Stimulated activated CD8-positive, alpha-beta memory T cell treated with anti-CD3 and anti-CD28 coated beads, Interleukin-2, amount 100 ng/mL, for 48 hours (primary cell): ENCODE measurements around the gene PLEKHA8.

Source experiments
- DNase-seq, 2 donors: peaks; one replicate each; pipeline ENCODE4 v3.0.0-alpha.2; 2020; ENCODE audit warnings: low read depth in 2 of 2

Gene PLEKHA8

DNA sequence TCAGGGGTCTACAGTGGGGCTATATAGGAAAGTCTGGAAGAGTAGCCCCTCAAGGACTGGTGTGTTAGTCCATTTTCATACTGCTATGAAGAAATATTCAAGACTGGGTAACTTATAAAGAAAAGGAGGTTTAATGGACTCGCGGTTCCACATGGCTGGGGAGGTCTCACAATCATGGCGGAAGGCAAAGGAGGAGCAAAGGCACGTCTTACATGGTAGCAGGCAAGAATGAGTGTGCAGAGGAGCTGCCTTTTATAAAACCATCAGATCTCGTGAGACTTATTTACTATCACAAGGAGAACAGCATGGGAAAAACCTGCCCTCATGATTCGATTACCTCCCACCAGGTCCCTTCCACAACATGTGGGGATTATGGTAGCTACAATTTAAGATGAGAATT lies 4.7 kb upstream of the PLEKHA8 start:
- DNase-seq: no peak

DNA sequence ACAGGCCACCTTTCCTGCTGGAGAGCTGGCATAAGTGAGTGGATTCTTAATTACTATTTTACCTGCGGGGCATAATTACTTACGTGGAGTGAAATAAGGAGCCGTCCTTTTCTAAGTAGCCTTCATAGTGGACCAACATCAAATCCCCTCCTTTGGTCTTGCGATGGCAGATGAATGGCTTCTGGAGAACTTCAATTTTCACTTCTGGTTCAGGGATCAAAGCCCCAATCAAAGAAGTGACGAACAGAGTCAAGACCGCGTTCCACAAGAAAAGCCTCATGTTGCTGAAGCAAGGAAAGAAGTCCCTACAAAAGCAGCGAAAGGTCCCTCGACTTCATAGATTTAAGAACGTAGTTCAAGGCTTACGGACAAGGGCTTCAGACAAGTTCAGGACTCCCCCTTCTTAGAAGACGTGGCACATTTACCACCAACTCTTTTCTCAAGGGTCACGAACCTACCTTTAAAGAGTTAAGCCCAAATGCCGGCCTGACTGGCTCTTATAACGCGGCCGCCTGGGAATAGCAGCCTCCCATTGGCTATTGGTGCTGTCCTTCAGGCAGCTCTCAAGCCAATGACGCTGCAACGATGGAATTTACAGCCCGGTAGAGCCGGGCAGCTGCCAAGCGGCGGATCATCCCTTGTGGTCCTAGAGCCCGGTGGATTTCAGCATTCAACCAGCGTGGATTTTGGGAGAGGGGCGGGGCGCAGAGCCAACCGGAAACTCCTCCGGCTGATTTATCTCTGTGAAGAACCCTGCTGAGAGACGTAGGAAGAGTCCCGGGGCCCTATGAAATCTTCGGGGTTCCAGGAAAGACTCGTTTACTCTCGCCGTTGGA lies 1.8 kb upstream of the PLEKHA8 start, which contains the start of gene FKBP14:
Gene FKBP14 (minus strand): TSS at position 474 of the 836 bp plus-strand sequence. CDS start 194 bp downstream, at position 280.
- DNase-seq: peak; percentile 72 to 84

GRCh38 chr7:30027065-30027456 lies 1.2 kb upstream of the PLEKHA8 start:
- no peak for DNase-seq

DNA sequence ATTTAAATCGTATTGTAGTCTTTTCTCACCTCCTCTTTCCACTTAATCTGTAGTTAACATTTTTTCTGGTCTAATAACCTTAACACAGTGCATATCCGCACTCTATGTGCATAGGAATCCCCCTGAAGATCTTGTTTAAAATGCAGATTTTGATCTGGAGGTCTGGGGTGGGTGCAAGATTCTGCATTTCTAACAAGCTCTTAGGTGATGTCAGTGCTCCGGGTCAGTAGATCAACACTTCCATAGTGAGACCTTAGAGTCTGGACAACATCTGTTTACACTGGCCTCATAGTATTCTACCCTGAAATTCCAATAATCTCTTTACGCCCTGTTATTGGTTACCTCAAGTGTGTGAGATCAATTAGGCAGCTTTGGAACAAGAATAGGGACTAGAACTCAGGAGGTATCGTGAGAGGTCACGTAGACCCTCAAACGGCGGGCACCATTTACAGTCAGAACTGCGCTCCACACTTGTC lies 434 bp upstream of the PLEKHA8 start:
- no peak for DNase-seq

DNA sequence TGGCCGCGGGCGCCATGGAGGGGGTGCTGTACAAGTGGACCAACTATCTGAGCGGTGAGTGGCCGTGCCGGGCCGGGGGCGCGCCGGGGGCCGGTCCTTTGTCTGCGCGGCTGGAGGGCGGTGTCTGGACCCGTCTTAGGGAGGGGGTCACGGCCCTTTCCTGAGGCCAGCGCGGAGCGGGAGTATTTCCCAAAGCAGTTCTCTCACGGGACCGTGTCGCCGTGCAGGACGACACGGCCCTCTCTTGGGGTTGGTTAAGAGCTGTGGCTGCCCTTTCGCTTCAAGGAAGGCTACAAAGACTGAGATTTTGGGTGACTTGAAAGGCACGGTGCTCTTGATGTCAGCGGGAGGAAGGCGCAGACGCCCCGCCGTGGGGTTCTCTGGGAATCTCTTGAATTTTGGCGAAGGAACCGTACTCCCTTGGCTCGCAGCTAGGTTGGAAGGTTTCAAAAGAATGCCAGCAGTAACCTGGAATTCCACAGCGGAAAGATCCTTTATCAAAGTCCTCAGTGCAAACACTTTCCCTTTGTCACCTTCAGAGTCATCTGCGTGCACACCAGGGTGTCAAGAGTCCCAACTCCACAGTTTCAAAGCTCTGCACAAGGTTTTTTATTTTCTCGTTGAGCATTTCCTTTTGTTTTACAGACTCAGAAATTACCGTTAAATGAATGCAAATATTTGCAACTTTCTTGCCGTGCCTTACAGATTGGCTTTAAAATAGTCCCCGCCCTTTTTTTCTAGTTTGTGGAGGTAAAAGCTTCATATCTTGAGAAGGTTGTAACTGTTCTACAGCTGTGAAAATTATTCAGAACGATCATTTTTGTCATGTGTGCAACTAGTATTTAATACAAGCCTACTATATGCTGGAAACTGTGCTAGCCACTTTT lies 780 bp downstream of the PLEKHA8 start:
- peak in 1 of 2 donors; percentile 15 for DNase-seq

GRCh38 chr7:30029696-30030095 lies 1.5 kb downstream of the PLEKHA8 start:
- DNase-seq: no peak

GRCh38 chr7:30032310-30033125 lies 4.3 kb downstream of the PLEKHA8 start:
- no peak for DNase-seq

DNA sequence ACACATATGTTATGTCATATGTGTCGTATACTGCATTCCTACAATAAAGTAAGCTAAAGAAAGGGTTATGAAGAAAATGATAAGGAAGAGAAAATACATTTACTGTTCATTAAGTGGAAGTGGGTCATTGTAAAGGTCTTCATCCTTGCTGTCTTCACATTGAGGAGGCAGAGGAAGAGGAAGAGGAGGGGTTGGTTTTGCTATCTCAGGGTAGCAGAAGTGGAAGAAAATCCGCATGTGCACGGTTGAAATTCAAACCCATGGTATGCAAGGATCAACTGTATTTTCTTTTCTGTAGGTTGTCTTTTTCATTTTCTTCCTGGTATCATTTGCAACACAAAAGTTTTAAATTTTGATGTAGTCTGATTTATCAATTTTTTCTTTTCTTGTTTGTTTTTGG lies 6.3 kb downstream of the PLEKHA8 start:
- DNase-seq: no peak

GRCh38 chr7:30036220-30036619 lies 8.0 kb downstream of the PLEKHA8 start:
- no peak for DNase-seq

DNA sequence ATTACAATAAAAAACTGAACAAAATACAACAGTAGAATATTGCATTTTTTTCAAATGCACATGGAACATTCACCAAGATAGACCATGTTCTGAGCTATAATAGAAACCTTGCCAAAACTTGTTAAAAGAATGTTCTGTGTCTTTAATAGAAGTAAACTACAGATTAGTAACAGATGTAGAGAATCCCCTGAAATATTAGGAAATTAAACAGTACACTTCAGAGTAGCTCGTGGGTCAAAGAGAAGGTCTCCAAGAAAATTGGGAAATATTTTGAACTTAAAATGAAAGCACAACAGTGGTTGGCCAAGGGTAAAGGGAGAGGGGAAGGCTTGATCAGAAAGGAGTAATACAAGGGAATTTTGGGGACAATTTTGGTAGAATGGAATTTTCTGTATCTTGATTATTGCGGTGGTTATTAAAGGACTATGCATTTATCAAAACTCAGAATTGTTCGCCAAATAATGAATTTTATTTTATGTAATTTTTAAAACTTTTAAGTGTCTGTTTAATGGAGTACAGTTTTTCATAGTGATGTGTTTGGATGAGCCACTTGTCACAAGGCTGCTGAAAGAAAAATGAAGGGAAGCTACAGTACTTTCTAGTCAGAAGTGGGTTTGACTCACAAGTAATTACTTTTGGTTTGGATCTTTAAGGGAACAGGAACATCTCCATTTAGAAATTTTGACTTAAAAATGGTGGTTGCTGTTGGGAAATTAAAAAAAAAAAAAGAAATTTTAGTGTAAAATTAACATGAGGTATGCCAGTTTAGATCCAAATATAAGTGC lies 10.2 kb downstream of the PLEKHA8 start:
- DNase-seq: no peak

DNA sequence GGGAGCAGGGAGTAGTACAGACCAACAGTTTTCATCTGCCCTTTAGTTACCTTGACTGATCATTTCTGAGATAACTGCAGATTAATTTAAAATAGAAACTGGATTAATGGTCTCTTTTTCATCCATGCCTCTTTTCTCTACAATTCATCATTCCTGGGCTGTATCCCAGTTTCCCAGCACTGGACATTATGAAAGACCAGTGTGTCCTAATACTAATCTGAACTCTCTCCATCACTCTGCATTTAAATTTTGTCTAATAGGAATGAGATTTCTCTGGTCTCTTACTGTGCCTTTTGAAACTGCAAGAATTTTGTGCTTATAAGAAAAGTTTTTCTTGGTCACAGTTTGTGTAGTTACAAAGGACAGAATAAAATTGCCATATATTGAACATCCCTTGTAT lies 12.7 kb downstream of the PLEKHA8 start:
- no peak for DNase-seq

DNA sequence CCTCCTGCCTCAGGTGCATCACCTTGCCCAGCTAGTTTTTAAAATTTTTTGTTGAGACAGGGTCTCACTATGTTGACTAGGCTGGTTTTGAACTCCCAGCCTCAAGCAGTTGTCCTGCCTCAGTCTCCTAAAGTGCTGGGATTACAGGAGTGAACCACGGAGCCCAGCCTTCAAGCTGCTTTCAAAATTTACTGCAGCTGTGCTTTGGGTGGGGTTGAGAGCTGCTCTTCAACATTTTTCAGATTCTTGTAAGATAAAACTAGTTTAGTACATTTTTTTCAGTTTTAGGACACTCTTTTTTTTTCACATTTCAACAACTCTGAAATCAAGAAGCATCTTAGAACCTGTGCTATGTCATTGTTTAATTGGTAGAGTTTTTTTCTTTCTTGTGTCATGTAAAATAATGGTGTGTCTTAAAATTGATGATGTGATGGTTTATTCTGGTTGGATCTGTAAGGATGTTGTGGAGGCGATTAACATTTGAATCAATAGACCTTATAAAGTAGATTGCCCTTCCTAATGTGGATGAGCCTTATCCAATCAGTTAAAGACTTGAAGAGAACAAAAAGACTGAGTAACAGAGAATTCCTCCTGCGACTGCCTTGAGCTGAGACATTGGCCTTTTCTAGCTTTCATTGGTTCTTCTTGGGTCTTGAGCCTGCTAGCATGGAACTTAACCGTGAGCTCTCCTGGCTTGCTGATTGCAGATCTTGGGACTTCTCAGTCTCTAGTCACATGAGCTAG lies 13.5 kb downstream of the PLEKHA8 start:
- no peak for DNase-seq

- DNase-seq: no peak
Observed at GRCh38 chr7:30046127-30046770, 18.0 kb downstream of the PLEKHA8 start.

GRCh38 chr7:30047124-30047523 lies 18.9 kb downstream of the PLEKHA8 start:
- no peak for DNase-seq

- DNase-seq: no peak
Observed at GRCh38 chr7:30048582-30048981, 20.4 kb downstream of the PLEKHA8 start.

DNA sequence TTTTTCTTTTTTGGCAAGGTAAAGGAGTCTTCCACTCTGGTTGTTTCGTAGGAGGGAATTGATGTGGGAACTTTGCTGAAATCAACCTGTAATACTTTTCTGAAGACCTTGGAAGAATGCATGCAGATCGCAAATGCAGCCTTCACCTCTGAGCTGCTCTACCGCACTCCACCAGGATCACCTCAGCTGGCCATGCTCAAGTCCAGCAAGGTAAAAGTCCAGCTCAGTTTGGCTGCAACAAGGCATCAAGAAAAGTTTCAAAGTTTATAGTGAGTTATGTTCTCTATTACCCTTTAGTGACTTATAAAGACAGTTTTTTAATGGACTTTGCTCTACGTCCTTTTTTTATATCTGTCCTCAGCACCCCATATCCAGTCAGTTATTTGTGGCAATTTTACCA lies 21.0 kb downstream of the PLEKHA8 start:
- DNase-seq: no peak

DNA sequence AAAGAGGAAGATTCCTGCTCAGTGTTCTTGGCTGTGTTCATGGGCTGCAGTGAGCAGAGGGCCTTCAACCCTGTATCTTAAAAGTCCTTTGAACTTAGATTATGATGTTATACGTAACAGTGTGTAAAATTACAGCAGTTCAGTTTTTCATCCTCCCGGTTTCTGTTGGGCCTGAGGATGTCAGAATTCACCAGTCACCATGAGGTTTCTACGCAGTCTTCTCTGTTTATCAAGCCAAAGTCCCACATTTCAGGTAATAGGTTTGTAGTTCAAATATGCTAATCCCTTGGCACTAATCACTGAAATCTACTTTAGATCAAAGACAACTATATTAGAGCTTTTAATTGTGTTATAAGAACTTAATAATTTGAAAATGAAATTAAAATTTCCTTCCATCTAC lies 24.9 kb downstream of the PLEKHA8 start:
- DNase-seq: no peak

DNA sequence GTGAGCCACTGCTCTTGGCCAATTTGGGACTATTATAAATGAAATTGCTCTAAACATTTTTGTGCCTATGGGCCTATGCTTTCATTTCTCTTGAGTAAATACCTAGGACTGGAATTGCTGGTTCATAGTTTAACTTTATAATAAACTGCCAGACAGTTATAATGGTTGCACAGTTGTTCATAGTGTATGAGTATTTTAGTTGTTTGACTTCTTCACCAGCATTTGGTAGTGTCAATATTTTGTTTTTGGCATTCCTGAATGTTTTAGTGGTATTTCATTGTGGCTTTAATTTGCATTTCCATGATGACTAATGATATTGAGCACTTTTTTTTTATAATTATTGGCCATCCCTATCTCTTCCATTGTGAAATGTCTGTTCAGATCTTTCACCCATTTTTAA lies 29.5 kb downstream of the PLEKHA8 start:
- no peak for DNase-seq

DNA sequence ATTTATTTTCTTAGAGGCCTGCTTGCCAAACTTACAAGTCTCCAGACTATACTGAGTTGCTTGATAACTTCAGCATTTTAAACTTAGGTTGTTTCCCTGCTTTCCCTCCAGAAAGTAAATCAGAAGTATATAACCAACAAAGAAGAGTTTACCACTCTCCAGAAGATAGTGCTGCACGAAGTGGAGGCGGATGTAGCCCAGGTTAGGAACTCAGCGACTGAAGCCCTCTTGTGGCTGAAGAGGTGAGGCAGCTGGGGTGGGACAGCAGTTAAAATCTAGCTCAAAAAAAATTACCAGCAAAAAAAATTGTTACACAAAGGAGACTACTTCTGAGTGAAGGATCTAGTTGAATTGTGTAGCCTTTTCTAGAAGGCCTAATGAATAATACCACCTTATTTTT lies 33.6 kb downstream of the PLEKHA8 start:
- peak in 1 of 2 donors; percentile 1 for DNase-seq

DNA sequence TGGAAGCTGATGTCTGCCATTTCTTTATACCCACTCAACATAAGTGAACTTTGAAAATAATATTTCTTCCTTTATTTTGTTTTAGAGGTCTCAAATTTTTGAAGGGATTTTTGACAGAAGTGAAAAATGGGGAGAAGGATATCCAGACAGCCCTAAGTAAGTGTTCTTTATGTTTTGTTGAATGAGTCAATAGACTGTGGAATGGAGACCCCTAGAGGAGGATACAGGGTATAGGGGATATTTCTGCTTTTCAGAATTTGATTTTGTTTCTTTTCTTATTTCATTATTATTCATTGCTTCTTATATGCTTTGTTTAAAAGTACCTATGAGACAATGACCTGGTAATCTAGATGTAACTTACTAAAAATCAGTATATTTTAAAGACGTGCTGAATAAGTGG lies 34.4 kb downstream of the PLEKHA8 start:
- DNase-seq: no peak
